Upper lobe of right lung (tissue), 1 donor: ENCODE results near the gene BHLHE41. TPM values are rescaled to one million over a fixed set of nuclear protein-coding genes. Genes with fewer than 3 reads are reported as not detected.

Experiments used
- ATAC-seq: fragments of 200-7000 bp; cut with Tn5 transposase; one replicate; pipeline ENCODE4 v1.9.1; 2020; ENCODE audit warnings: mild to moderate bottlenecking, moderate library complexity
- DNase-seq: peaks from one replicate; pipeline ENCODE4 v3.0.0-alpha.2; 2020
- H3K27ac ChIP-seq: fragments of 200-600 bp; one replicate; pipeline ENCODE4 v1.8.0; 2022
- H3K27me3 ChIP-seq: fragments of 200-600 bp; one replicate; pipeline ENCODE4 v1.8.0; 2022; ENCODE audit warnings: mild to moderate bottlenecking
- H3K36me3 ChIP-seq: fragments of 200-600 bp; one replicate; pipeline ENCODE4 v1.8.0; 2022
- H3K4me1 ChIP-seq: fragments of 200-600 bp; one replicate; pipeline ENCODE4 v1.8.0; 2022
- H3K4me3 ChIP-seq: fragments of 200-600 bp; one replicate; pipeline ENCODE4 v1.8.0; 2022; ENCODE audit warnings: mild to moderate bottlenecking
- H3K9me3 ChIP-seq: fragments of 200-600 bp; one replicate; pipeline ENCODE4 v1.8.0; 2022
- CTCF ChIP-seq: fragments of 200-600 bp; IDR thresholded peaks from one replicate; pipeline ENCODE4 v1.8.0; 2022; ENCODE audit warnings: antibody characterized with exemption
- intact Hi-C: fragments of 100-400 bp; cut with DNase I; formaldehyde crosslinking; loops from one replicate; pipeline ENCODE4 v1.11.0; 2022
- total RNA-seq: library from RNA; stranded (reverse); fragmentation: NEBNext Ultra II Directional; extraction: Animal tissue kit (Norgen Biotek cat#: 25700); gene quantifications from one replicate; pipeline ENCODE4 v1.2.1, GENCODE V29; 2021
- donor health status: DM: no; HTN: yes; CAD: no; lungs with severe emphysema.

The BHLHE41 gene
- total RNA-seq, 1 donor from 2014 or later = 104 TPM

- H3K36me3 ChIP-seq = no peaks in the 10 kb centered on the region
- DNase-seq (no peak), ATAC-seq (no peak)
- no peak overlapping the region for H3K4me3 ChIP-seq
- peaks cover 6% of the 10 kb centered on the region for H3K4me1 ChIP-seq
- H3K27ac ChIP-seq = no peak overlapping the region
- no peaks in the 10 kb centered on the region for H3K27me3 ChIP-seq
- no peaks in the 10 kb centered on the region for H3K9me3 ChIP-seq
- intact Hi-C loops = no loop called here
- no peak for TF ChIP-seq CTCF
Measured at GRCh38 chr12:26112232-26112631, 12.6 kb downstream of the BHLHE41 start.

- Histone ChIP-seq H3K9me3 (no peaks in the 10 kb centered on the region), H3K27me3 (no peaks in the 10 kb centered on the region), H3K27ac (peak overlapping the region; percentile 33), H3K36me3 (no peaks in the 10 kb centered on the region), H3K4me3 (no peak overlapping the region), H3K4me1 (peaks cover 6% of the 10 kb centered on the region)
- TF ChIP-seq CTCF = no peak
- intact Hi-C loops = loop anchor here (10.0 kb wide), 1 partner anchor 545 kb away; no protein-coding TSS in a partner anchor
- DNase-seq (no peak), ATAC-seq (no peak)
Measured at GRCh38 chr12:26109343-26109881, 15.4 kb downstream of the BHLHE41 start.

- Histone ChIP-seq H3K9me3 (no peaks in the 10 kb centered on the region), H3K4me1 (peaks cover 6% of the 10 kb centered on the region), H3K27ac (peak overlapping the region; percentile 33), H3K4me3 (no peak overlapping the region), H3K36me3 (no peaks in the 10 kb centered on the region), H3K27me3 (no peaks in the 10 kb centered on the region)
- TF ChIP-seq CTCF = no peak
- ATAC-seq (no peak), DNase-seq (no peak)
- intact Hi-C loops = loop anchor here (10.0 kb wide), 1 partner anchor 546 kb away; no protein-coding TSS in a partner anchor
Measured at GRCh38 chr12:26108915-26109314, 15.9 kb downstream of the BHLHE41 start.

GRCh38 chr12:26106347-26106746, 18.5 kb downstream of the BHLHE41 start:
- no peak overlapping the region for H3K4me3 ChIP-seq
- intact Hi-C loops = loop anchor here (10.0 kb wide), 1 partner anchor 548 kb away; no protein-coding TSS in a partner anchor
- H3K36me3 ChIP-seq = no peaks in the 10 kb centered on the region
- no peaks in the 10 kb centered on the region for H3K27me3 ChIP-seq
- H3K27ac ChIP-seq = no peak overlapping the region
- no peak for DNase-seq
- TF ChIP-seq CTCF = no peak
- H3K9me3 ChIP-seq = no peaks in the 10 kb centered on the region
- peaks cover 4% of the 10 kb centered on the region for H3K4me1 ChIP-seq
- ATAC-seq = no peak

- TF ChIP-seq CTCF = no peak
Measured at GRCh38 chr12:26102953-26103352, 21.9 kb downstream of the BHLHE41 start.

More at GRCh38 chr12:26102953-26103352, 21.9 kb downstream of the BHLHE41 start:
- Histone ChIP-seq H3K4me1 (peaks cover 4% of the 10 kb centered on the region), H3K27me3 (no peaks in the 10 kb centered on the region), H3K36me3 (no peaks in the 10 kb centered on the region), H3K9me3 (no peaks in the 10 kb centered on the region), H3K27ac (no peak overlapping the region), H3K4me3 (no peak overlapping the region)
- ATAC-seq (peak; percentile 86), DNase-seq (no peak)
- intact Hi-C loops = loop anchor here (10.0 kb wide), 1 partner anchor 552 kb away; no protein-coding TSS in a partner anchor
